CD4-positive, alpha-beta T cell treated with Interferon alpha-2 for 1 hour (primary cell): ENCODE data around the gene POLR2L.

Source experiments
- DNase-seq, 2 donors: peaks; one replicate each; pipeline ENCODE4 v3.0.0-alpha.2; 2020 to 2022

The POLR2L gene

DNA sequence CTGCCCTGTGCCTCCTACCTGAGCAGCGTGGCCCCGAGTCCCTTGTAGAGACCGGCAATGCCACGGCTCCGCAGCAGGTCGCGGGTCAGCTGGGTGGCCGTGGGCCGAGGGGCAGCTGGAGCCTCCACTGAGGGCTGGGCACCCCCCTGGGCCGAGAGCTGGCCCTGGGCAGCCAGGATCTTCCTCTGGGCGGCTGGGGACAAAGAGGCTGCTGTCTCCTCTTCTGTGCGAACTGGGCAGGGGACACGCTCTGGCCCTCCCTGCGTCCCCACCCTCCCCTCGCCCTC lies 49.9 kb downstream of the POLR2L start:
- no peak for DNase-seq

DNA sequence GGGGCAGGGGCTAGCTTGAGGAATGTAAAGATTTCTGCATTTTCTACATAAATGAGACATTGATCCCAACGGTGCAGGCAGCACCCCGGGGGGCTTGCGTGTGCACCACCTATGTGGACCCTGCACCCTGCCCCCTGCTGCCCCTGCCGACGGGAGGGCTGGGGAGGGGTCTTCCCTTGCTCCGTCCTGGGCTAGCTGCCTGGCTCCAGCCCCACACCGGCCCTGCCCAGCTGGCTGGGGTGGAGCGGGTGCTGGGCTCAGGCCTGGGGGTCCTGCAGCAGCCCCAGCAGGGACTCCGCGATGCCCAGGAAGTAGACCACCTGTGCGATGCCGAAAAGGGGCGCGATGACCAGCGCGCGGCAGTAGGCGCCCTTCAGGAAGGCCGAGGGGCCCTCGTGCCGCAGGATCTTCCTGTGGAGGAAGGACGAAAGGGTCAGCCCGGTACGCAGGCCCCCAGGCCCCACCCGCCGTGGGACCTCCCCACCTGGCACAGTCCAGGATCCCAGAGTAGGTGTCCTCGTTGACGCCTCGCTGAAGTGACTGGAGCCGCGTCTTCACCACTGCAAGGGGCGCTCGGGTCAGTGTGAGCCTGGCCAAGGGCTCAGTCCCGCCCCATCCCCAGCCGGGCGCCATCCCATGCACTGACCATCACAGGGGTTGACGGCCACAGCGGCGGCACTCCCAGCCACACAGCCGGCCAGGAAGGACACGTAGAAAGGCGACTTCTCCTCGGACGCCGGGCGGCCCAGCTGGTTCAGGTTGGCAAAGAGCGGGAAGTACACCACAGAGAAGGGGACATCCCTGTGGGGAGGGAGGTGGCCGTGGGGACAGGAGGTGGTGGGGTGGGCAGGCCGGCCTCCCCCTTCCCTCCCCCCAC lies 50.4 kb downstream of the POLR2L start:
- no peak for DNase-seq

DNA sequence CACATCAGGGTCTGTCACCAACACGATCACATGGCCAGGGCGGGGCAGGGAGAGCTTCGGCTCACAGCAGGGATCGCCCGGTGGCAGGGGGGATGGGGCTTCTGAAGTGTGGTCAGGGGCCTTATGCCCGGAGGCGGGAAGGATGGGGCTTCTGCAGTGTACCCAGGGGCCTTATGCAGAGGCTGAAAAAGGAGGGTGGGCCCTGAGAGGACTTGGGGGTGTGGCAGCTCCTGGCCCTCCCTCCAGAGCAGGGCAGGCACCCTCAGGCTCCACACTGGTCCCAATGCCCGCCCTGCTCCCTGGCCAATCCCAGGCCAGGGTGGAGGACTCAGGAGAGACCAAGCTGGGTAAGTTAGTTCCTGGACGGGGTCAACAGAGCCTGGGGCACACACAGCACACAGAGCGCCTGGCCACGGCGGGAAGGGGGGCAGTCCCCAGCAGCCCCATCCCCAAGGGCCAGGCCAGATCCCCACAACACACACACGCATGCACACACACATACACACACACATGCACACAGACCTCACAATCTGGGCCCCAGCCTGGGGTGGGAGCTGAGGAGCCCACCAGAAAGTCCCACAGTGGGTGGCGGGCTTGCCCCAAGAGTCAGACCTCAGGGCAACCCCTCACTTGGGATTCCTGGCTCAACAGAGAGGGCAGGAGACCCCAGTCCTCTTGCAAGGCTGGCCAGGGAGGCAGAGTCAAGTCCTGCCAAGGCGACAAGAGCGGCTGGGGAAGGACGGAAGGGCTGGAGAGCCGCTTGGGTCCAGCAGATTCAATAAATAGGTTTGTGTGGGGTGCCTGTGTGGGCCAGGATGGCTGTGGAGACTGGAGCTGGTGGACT lies 51.4 kb downstream of the POLR2L start:
- DNase-seq: no peak

DNA sequence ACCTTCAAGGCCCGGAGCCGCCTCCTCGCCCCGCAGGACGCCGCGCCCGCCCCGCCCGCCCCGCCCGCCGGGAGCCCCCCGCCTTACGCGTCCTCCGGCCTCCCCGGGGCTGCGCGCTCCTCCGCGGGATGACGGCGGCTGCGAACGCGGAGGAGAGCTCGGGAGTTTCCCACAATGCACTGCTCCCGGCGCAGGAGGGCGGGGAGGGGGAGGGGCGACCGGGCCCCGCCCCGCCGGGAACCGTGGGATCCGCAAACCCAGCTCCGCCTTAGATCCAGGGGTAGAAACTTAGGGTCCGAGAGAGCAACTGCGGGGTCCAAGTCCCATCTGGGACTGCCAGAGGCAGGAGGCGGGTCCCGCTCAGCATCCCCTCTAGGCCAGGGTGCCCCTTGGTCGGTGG lies 52.4 kb downstream of the POLR2L start, which contains the start of gene CEND1:
Gene CEND1 (minus strand): TSS at position 148 of the 400 bp plus-strand sequence. CDS start 1,514 bp downstream, outside the sequence.
- peak; percentile 15 to 53 for DNase-seq
